GM21717 (cell line): ENCODE measurements around the gene RANBP3L.
"Not testable (repeated sequence)": the region's sequence is repeated elsewhere in the genome, so short reads cannot be mapped to it uniquely, and the experiment has no call there.

Experiments
- ATAC-seq: cut with Tn5 transposase; IDR thresholded peaks from one replicate; pipeline ENCODE4 v1.9.1; 2021; ENCODE audit warnings: mild to moderate bottlenecking, moderate library complexity; ENCODE audit not compliant: unreplicated experiment

RANBP3L gene

GRCh38 chr5:36209664-36210063, 92.0 kb downstream of the RANBP3L start:
- ATAC-seq = no peak

- no peak for ATAC-seq
Observed at GRCh38 chr5:36208786-36209185, 92.9 kb downstream of the RANBP3L start.

GRCh38 chr5:36206913-36207312, 94.8 kb downstream of the RANBP3L start:
- ATAC-seq = no peak

- ATAC-seq = no peak
Observed at GRCh38 chr5:36205329-36205728, 96.4 kb downstream of the RANBP3L start.

GRCh38 chr5:36202521-36202961, 99.2 kb downstream of the RANBP3L start:
- ATAC-seq = no peak

- no peak for ATAC-seq
Observed at GRCh38 chr5:36200513-36200912, 101.2 kb downstream of the RANBP3L start.

DNA sequence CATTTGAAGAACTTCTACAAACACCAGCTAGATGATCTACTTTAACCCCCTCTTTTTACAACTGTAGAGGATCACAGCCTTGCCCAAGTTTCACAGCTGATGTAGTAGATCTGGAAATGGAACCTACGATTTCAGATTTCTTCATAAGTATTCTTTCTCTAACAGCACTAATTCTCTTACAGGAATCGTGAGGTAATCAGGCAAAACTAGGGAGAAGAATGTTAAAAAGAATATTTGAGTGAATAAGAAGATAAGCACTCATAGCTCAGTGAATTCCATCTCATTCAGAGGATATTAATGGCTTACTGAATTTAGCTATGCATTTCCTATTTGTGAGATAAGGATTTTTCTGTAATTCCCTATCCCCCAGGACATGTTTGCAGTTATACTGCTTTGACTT, 102.1 kb downstream of the RANBP3L start:
- no peak for ATAC-seq

DNA sequence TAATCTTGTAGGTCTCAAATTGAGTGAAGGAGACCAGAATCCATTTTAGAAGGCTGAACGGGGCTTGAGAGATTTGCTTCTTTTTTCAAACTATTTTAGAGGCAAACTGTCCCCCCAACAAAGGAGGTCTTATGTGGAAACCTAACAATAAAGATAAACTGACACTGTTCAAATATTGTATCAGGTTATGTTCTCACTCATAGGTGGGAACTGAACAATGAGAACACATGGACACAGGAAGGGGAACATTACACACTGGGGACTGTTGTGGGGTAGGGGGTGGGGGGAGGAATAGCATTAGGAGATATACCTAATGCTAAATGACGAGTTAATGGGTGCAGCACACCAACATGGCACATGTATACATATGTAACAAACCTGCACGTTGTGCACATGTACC, 102.9 kb downstream of the RANBP3L start:
- ATAC-seq = not testable (repeated sequence)
